Colonic mucosa (tissue), 4 donors: ENCODE results near the gene ROGDI. TPM values are rescaled to one million over a fixed set of nuclear protein-coding genes. Genes with fewer than 3 reads are reported as not detected.

Source experiments
- DNase-seq: peaks from one replicate; pipeline ENCODE4 v3.0.0-alpha.2; 2020
- H3K27ac ChIP-seq: fragments of 200-600 bp; one replicate; pipeline ENCODE4 v1.8.0; 2021
- H3K27me3 ChIP-seq: fragments of 200-600 bp; one replicate; pipeline ENCODE4 v1.8.0; 2021
- H3K36me3 ChIP-seq: fragments of 200-600 bp; one replicate; pipeline ENCODE4 v1.8.0; 2021
- H3K4me1 ChIP-seq: fragments of 200-600 bp; one replicate; pipeline ENCODE4 v1.8.0; 2021; ENCODE audit warnings: mild to moderate bottlenecking
- H3K4me3 ChIP-seq: fragments of 200-600 bp; one replicate; pipeline ENCODE4 v1.8.0; 2021
- H3K9ac ChIP-seq, 2 donors: one replicate each; pipeline ENCODE4 v1.7.0; 2013; ENCODE audit warnings: control low read depth in 2 of 2, low read depth in 2 of 2, low read length in 2 of 2
- H3K9me3 ChIP-seq: fragments of 200-600 bp; one replicate; pipeline ENCODE4 v1.8.0; 2021
- CTCF ChIP-seq: fragments of 200-600 bp; IDR thresholded peaks from one replicate; pipeline ENCODE4 v1.8.0; 2022; ENCODE audit warnings: antibody characterized with exemption, mild to moderate bottlenecking
- intact Hi-C: fragments of 100-400 bp; cut with DNase I; formaldehyde crosslinking; loops from one replicate; pipeline ENCODE4 v1.14.1; 2022
- total RNA-seq, 2 donors: library from RNA; stranded (reverse); fragmentation: NEBNext Ultra II Directional in 1 of 2; extraction: Animal tissue kit (Norgen Biotek cat#: 25700) in 1 of 2; gene quantifications; one replicate each; pipeline ENCODE4 v1.2.1, GENCODE V29; 2021
- donor health status: healthy.
- donor health status: DM: no; HTN: no; CAD: no.
- donor health status: DM: no; HTN: no; CAD: no.

ROGDI gene
- total RNA-seq, 2 donors from 2014 or later, result 18.1 to 23.9 TPM

GRCh38 chr16:4747906-4748681 is 54.3 kb downstream of the ROGDI start:
- H3K4me3 ChIP-seq, result no peak overlapping the region
- H3K27ac ChIP-seq, result no peak overlapping the region
- no peak for TF ChIP-seq CTCF
- H3K9me3 ChIP-seq, result no peaks in the 10 kb centered on the region
- H3K36me3 ChIP-seq, result peaks cover 4% of the 10 kb centered on the region
- no peaks in the 10 kb centered on the region for H3K27me3 ChIP-seq
- H3K9ac ChIP-seq, result no peak overlapping the region
- DNase-seq, result no peak
- intact Hi-C loops, result no loop called here
- no peaks in the 10 kb centered on the region for H3K4me1 ChIP-seq

DNA sequence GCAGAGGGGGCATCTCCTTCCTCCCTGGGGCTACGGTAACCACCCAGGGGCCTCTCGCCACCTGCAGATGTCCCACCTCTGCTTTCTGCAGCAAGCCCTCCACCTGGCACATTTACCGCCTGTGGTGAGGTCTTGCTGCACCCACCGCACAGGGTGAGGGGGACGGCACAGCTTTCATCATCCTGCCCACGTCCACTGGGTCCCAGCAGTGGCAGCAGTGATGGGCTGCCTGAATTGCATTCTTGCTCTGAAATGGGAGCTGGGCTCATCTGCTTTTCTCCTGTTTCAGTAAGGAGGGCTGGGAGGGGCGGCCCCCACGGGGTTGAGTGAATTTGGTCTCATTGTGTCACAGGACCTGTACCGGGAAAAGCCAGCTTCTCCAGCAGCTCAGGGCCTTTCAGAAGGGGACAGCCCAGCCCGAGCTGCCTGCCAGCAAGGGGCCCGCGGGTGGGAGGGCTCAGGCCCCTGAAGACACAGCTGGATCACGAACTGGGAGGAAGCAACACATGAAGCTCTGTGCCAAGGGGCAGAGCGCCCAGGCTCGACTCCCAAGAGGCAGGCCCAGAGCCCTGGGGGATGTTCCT is 55.4 kb downstream of the ROGDI start:
- intact Hi-C loops, result no loop called here
- H3K36me3 ChIP-seq, result peaks cover 4% of the 10 kb centered on the region
- no peak overlapping the region for H3K27ac ChIP-seq
- H3K9me3 ChIP-seq, result no peaks in the 10 kb centered on the region
- no peak overlapping the region for H3K4me3 ChIP-seq
- H3K27me3 ChIP-seq, result no peaks in the 10 kb centered on the region
- no peaks in the 10 kb centered on the region for H3K4me1 ChIP-seq
- TF ChIP-seq CTCF, result no peak
- peak overlapping the region in 1 of 2 donors; percentile 43 for H3K9ac ChIP-seq
- no peak for DNase-seq

Other genes starting within 250 kb of the ROGDI start
- gene C16orf96, start 246.3 kb downstream of the ROGDI start, total RNA-seq, result under 1 TPM in 1 of 2 donors, not detected in 1; 0.08 TPM
- 10 to 100 TPM; 19.4 to 20.2 TPM for gene UBALD1, start 187.7 kb downstream of the ROGDI start, total RNA-seq
- gene MGRN1, start 177.8 kb downstream of the ROGDI start, total RNA-seq, result 10 to 100 TPM; 75.2 to 79.3 TPM
- 10 to 100 TPM; 50.7 to 80.1 TPM for gene NUDT16L1, start 109.1 kb downstream of the ROGDI start, total RNA-seq
- 10 to 100 TPM; 10.1 to 23.2 TPM for gene ANKS3, start 68.4 kb downstream of the ROGDI start, total RNA-seq
- under 1 TPM; 0.61 to 0.69 TPM for gene DNAAF8, start 68.1 kb downstream of the ROGDI start, total RNA-seq
- 10 to 100 TPM; 12.3 to 16.1 TPM for gene ZNF500, start 35.5 kb downstream of the ROGDI start, total RNA-seq
- not detected for gene SEPTIN12, start 14.3 kb downstream of the ROGDI start, total RNA-seq
- 100 to 1,000 TPM; 361 to 457 TPM for gene SMIM22, start 7.3 kb downstream of the ROGDI start, total RNA-seq
- gene GLYR1, start 44.7 kb upstream of the ROGDI start, total RNA-seq, result 100 to 1,000 TPM; 112 to 134 TPM
- gene UBN1, start 44.8 kb upstream of the ROGDI start, total RNA-seq, result 10 to 100 TPM; 34.7 to 41.7 TPM
- 10 to 100 TPM; 11.5 to 14.1 TPM for gene PPL, start 134.5 kb upstream of the ROGDI start, total RNA-seq
- 1 to 10 TPM in 1 of 2 donors, under 1 TPM in 1; 0.59 to 1.8 TPM for gene SEC14L5, start 155.7 kb upstream of the ROGDI start, total RNA-seq
- 10 to 100 TPM; 18.6 to 20.6 TPM for gene NAGPA, start 231.3 kb upstream of the ROGDI start, total RNA-seq